Tibial artery (tissue), 4 donors: ENCODE results near the gene LHFPL6.

Source experiments
- DNase-seq, 2 donors: peaks; one replicate each; pipeline ENCODE4 v3.0.0-alpha.2; 2019
- H3K27ac ChIP-seq, 2 donors: fragments of 200-600 bp; sonication (generic) in 1 of 2; 1 replicate in 1 of 2; 2 replicates in 1 of 2; pipeline ENCODE4 v1.5.1; 2018 to 2019; ENCODE audit warnings: mild to moderate bottlenecking in 1 of 2
- H3K27me3 ChIP-seq, 2 donors: fragments of 200-600 bp; sonication (generic) in 1 of 2; one replicate each; pipeline versions ENCODE4 v1.5.1 to v1.6.0; 2016 to 2019
- H3K36me3 ChIP-seq, 3 donors: fragments of 200-600 bp; sonication (generic) in 2 of 3; one replicate each; pipeline ENCODE4 v1.5.1; 2016 to 2019; ENCODE audit warnings: mild to moderate bottlenecking in 2 of 3
- H3K4me1 ChIP-seq, 4 donors: fragments of 200-600 bp; sonication (generic) in 2 of 4; 1 replicate in 3 of 4; 2 replicates in 1 of 4; pipeline ENCODE4 v1.5.1; 2016 to 2019
- H3K4me3 ChIP-seq, 2 donors: fragments of 200-600 bp; sonication (generic) in 1 of 2; 1 replicate in 1 of 2; 2 replicates in 1 of 2; pipeline ENCODE4 v1.5.1; 2018 to 2019; ENCODE audit warnings: mild to moderate bottlenecking in 2 of 2
- H3K9me3 ChIP-seq, 3 donors: fragments of 200-600 bp; sonication (generic) in 1 of 3; one replicate each; pipeline ENCODE4 v1.5.1; 2016 to 2019
- intact Hi-C: fragments of 100-400 bp; cut with DNase I; formaldehyde crosslinking; loops from one replicate; pipeline ENCODE4 v1.15.0; 2023; ENCODE audit warnings: low total_unique reads
- TF ChIP-seq, protein P1 (sequence below), 2 experiments: fragments of 200-600 bp in 1 of 2; fragments of 450-650 bp in 1 of 2; IDR thresholded peaks; one replicate each; pipeline ENCODE4 v1.5.1; 2017 to 2019; ENCODE audit warnings: antibody characterized with exemption in 2 of 2, mild to moderate bottlenecking in 1 of 2, moderate library complexity in 1 of 2

LHFPL6 gene

DNA sequence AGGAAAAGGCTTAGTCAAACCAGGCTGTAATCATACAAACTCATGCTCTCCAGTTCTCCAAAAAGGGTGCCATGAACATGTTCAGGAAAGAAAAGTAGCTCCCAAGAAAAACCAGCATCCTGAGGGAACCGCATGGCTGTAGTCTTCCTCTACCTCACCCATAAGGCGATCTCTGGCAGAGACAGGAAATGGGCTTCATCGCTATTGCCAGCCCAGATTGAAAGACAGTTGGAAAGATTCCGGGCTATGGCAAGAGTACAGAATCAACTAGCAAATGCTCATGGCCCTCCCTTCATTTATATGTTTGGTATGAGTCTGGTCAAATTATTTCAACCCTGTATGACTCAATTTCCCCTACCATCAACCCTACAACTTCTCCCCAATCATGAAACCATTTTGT, 140.1 kb downstream of the LHFPL6 start:
- Histone ChIP-seq H3K36me3 (no peaks in the 10 kb centered on the region), H3K27me3 (no peaks in the 10 kb centered on the region), H3K27ac (no peak overlapping the region), H3K9me3 (no peaks in the 10 kb centered on the region), H3K4me3 (no peak overlapping the region), H3K4me1 (peaks cover 0 to 42% (median 7%) of the 10 kb centered on the region in 4 donors)
- intact Hi-C loops = no loop called here
- DNase-seq = no peak
- TF ChIP-seq, protein P1, sequence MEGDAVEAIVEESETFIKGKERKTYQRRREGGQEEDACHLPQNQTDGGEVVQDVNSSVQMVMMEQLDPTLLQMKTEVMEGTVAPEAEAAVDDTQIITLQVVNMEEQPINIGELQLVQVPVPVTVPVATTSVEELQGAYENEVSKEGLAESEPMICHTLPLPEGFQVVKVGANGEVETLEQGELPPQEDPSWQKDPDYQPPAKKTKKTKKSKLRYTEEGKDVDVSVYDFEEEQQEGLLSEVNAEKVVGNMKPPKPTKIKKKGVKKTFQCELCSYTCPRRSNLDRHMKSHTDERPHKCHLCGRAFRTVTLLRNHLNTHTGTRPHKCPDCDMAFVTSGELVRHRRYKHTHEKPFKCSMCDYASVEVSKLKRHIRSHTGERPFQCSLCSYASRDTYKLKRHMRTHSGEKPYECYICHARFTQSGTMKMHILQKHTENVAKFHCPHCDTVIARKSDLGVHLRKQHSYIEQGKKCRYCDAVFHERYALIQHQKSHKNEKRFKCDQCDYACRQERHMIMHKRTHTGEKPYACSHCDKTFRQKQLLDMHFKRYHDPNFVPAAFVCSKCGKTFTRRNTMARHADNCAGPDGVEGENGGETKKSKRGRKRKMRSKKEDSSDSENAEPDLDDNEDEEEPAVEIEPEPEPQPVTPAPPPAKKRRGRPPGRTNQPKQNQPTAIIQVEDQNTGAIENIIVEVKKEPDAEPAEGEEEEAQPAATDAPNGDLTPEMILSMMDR (IDR thresholded peaks at IDR 0.05) = no peak

DNA sequence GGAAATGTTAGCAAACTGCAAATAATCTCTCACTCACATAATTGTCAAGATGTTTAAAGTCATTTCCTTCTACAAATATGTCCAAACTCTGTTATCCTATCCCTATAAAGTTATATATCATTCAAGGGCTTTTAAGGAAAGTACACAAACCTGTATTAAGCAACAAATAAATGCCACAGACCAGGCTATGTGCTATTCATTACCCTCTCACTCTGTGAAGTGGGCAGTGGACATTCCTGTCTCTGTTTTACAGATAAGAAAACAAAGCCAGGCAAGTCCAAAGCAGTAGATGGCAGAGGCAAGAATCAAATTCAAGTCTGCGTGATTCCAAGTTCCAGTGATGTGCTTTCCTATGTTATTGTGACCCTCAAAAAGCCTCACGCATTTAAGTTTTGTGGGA, 140.6 kb downstream of the LHFPL6 start:
- intact Hi-C loops = no loop called here
- Histone ChIP-seq H3K36me3 (no peaks in the 10 kb centered on the region), H3K27me3 (no peaks in the 10 kb centered on the region), H3K4me3 (no peak overlapping the region), H3K27ac (no peak overlapping the region), H3K4me1 (peaks cover 0 to 42% (median 7%) of the 10 kb centered on the region in 4 donors), H3K9me3 (no peaks in the 10 kb centered on the region)
- no peak for DNase-seq
- TF ChIP-seq, protein P1 (IDR thresholded peaks at IDR 0.05) = no peak

DNA sequence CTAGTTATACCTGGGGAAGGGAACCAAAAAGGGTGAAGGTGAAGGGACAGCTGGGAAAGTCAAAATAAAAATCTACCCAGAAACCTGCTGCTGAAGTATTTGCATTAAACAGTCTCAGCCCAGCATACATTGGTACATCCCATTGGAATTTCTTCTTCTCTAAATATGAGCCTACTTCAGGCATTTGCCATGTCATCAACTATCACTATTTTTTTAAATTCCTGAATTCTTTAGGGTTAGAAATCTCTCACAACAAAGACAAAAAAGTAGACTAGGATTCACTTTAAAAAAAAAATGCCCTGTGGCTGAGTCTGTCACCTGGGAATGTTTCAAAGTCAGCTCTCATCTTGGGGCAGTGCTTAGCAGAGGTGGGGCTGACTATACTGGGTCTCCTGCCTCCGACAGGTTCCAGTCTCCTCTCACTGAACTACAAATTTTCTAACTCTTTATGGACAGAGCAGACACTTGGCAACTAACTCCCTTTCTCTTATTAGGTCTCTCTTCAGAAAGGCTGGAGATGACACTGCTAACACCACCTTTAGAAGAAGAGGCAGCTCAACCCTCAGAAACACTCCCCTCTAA, 141.2 kb downstream of the LHFPL6 start:
- Histone ChIP-seq H3K4me3 (no peak overlapping the region), H3K27ac (no peak overlapping the region), H3K4me1 (peaks cover 0 to 42% (median 7%) of the 10 kb centered on the region in 4 donors), H3K9me3 (no peaks in the 10 kb centered on the region), H3K27me3 (no peaks in the 10 kb centered on the region), H3K36me3 (no peaks in the 10 kb centered on the region)
- TF ChIP-seq, protein P1 (IDR thresholded peaks at IDR 0.05) = no peak
- no peak for DNase-seq
- intact Hi-C loops = no loop called here

DNA sequence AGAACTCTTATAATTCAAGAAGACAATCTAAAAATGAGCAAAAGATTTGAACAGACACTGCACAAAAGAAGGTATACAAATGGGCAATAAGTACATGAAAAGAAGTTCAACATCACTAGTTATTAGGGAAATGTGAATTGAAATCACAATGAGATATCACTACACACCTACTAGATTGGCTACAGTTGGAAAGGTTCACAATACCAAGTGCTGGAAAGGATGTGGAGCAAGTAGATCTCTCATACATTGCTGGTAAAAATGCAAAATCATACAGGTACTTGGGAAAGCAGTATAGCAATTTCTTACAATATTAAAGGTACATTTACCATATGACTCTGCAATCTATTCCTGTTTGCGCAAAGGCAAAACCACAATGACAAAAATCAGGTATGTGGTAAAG, 145.7 kb downstream of the LHFPL6 start:
- intact Hi-C loops = no loop called here

DNA sequence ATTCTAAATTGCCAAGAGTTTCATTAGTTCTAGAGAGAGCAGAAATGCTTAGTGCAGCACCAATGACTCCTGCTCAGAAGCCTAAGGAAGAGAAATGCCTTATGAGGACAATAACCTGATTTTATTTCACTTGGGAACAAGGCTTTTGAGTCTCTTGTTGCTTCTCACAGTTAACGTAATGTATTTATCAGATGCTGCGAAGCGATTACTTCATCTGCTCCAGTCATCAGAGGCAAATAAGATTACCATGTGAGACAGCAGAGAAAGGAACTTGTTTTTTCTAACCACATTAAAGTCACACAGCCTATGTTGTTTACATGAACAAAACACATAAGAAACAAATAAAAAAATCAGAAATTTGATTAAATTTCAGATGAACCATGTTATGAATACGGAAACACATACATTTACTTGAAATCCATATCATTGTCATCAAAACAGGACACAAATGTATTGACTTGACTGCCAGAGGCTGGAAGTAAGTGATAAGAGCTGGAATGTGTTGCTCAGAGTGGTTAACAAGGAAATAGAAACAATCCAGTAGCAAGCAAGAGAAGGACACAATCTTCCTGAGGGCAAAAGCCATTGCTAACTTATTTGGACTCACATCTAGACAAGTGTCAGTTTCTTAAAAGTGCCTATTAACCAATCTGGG, 147.3 kb downstream of the LHFPL6 start:
- H3K27ac ChIP-seq = no peak overlapping the region
- TF ChIP-seq, protein P1 (IDR thresholded peaks at IDR 0.05) = no peak
- H3K36me3 ChIP-seq = no peaks in the 10 kb centered on the region
- intact Hi-C loops = no loop called here
- peaks cover 0 to 24% (median 6%) of the 10 kb centered on the region in 4 donors for H3K4me1 ChIP-seq
- no peaks in the 10 kb centered on the region for H3K27me3 ChIP-seq
- H3K9me3 ChIP-seq = no peaks in the 10 kb centered on the region
- H3K4me3 ChIP-seq = no peak overlapping the region
- DNase-seq = no peak

More for the DNA sequence above, 145.7 kb downstream of the LHFPL6 start:
- TF ChIP-seq, protein P1 (IDR thresholded peaks at IDR 0.05) = no peak
- Histone ChIP-seq H3K4me3 (no peak overlapping the region), H3K27me3 (no peaks in the 10 kb centered on the region), H3K9me3 (no peaks in the 10 kb centered on the region), H3K27ac (no peak overlapping the region), H3K4me1 (peaks cover 0 to 20% (median 4%) of the 10 kb centered on the region in 4 donors), H3K36me3 (no peaks in the 10 kb centered on the region)
- DNase-seq = no peak
